Measurements from ENCODE around the gene MVK.

MVK gene

GRCh38 chr12:109535863-109536250 is 37.7 kb upstream of the MVK start:
- no peak for DNase-seq (ENCODE audit: extremely low spot score)
- ChIA-PET CTCF (no interaction called here), POLR2A (no interaction called here)
- TF ChIP-seq FOXA1 (IDR thresholded peaks at IDR 0.05) = no peak
- no peak for TF ChIP-seq HDGF (IDR thresholded peaks at IDR 0.05; ENCODE audit: borderline replicate concordance)
- no peak for TF ChIP-seq NFRKB (IDR thresholded peaks at IDR 0.05)
- no peak for TF ChIP-seq CTBP1 (IDR thresholded peaks at IDR 0.05; ENCODE audit: borderline replicate concordance)
- no peak for TF ChIP-seq L3MBTL2 (conservative IDR thresholded peaks at IDR 0.05)
- no peak for TF ChIP-seq BHLHE40 (IDR thresholded peaks at IDR 0.05; ENCODE audit: borderline replicate concordance)
- no peak for TF ChIP-seq SUZ12 (IDR thresholded peaks at IDR 0.05)

- no peak for TF ChIP-seq FOXA1 (IDR thresholded peaks at IDR 0.05)
- TF ChIP-seq ELF4 (IDR thresholded peaks at IDR 0.05) = no peak
- TF ChIP-seq TARDBP (IDR thresholded peaks at IDR 0.05) = no peak
- no peak for DNase-seq (ENCODE audit: extremely low spot score)
- ChIA-PET POLR2A (no interaction called here), CTCF (no interaction called here)
Observed at GRCh38 chr12:109537136-109537535, 36.5 kb upstream of the MVK start.

- CTCF ChIA-PET = interaction anchor here (0.6 kb wide), 1 partner anchor 226 kb away, joined by 3 read pairs; no protein-coding TSS in a partner anchor
- POLR2A ChIA-PET = no interaction called here
Observed at GRCh38 chr12:109538191-109538863, 35.3 kb upstream of the MVK start.

GRCh38 chr12:109539508-109539907 is 34.1 kb upstream of the MVK start:
- TF ChIP-seq HDGF (IDR thresholded peaks at IDR 0.05; ENCODE audit: borderline replicate concordance) (no peak), NFRKB (IDR thresholded peaks at IDR 0.05) (no peak), PKNOX1 (IDR thresholded peaks at IDR 0.05) (no peak), FOXM1 (IDR thresholded peaks at IDR 0.05; ENCODE audit: borderline replicate concordance) (no peak), ELF4 (IDR thresholded peaks at IDR 0.05) (no peak), SUZ12 (IDR thresholded peaks at IDR 0.05) (no peak), LEF1 (IDR thresholded peaks at IDR 0.05; ENCODE audit: borderline replicate concordance) (no peak)
- POLR2A ChIA-PET = no interaction called here
- CTCF ChIA-PET = no interaction called here
- no peak for DNase-seq (ENCODE audit: extremely low spot score)

More at GRCh38 chr12:109538191-109538863, 35.3 kb upstream of the MVK start:
- DNase-seq (ENCODE audit: extremely low spot score) = no peak
- TF ChIP-seq L3MBTL2 (conservative IDR thresholded peaks at IDR 0.05) (no peak), SUZ12 (IDR thresholded peaks at IDR 0.05) (no peak), FOXK2 (IDR thresholded peaks at IDR 0.05) (no peak), FOXM1 (IDR thresholded peaks at IDR 0.05; ENCODE audit: borderline replicate concordance) (no peak), NFRKB (IDR thresholded peaks at IDR 0.05) (no peak), PKNOX1 (IDR thresholded peaks at IDR 0.05) (no peak), ZNF384 (IDR thresholded peaks at IDR 0.05) (no peak), SP1 (IDR thresholded peaks at IDR 0.05) (no peak), LEF1 (IDR thresholded peaks at IDR 0.05; ENCODE audit: borderline replicate concordance) (no peak), ARNT (IDR thresholded peaks at IDR 0.05) (no peak), TARDBP (IDR thresholded peaks at IDR 0.05) (no peak), HDGF (IDR thresholded peaks at IDR 0.05; ENCODE audit: borderline replicate concordance) (no peak), CTBP1 (IDR thresholded peaks at IDR 0.05; ENCODE audit: borderline replicate concordance) (no peak), BHLHE40 (IDR thresholded peaks at IDR 0.05; ENCODE audit: borderline replicate concordance) (no peak), ELF4 (IDR thresholded peaks at IDR 0.05) (no peak), FOXA1 (IDR thresholded peaks at IDR 0.05) (no peak)

GRCh38 chr12:109540526-109541412 is 32.8 kb upstream of the MVK start:
- ChIA-PET CTCF (no interaction called here), POLR2A (interaction anchor here (0.7 to 1.5 kb wide), 2 partner anchors 11 to 33 kb away, joined by 3 read pairs; partner anchors contain the start of genes MMAB and MVK)
- TF ChIP-seq NFRKB (IDR thresholded peaks at IDR 0.05) (no peak), ELF4 (IDR thresholded peaks at IDR 0.05) (no peak), LEF1 (IDR thresholded peaks at IDR 0.05; ENCODE audit: borderline replicate concordance) (no peak), L3MBTL2 (conservative IDR thresholded peaks at IDR 0.05) (no peak), FOXK2 (IDR thresholded peaks at IDR 0.05) (no peak)
- DNase-seq (ENCODE audit: extremely low spot score) = no peak

- CTCF ChIA-PET = no interaction called here
Observed at GRCh38 chr12:109541413-109541726, 32.2 kb upstream of the MVK start.

More at GRCh38 chr12:109541413-109541726, 32.2 kb upstream of the MVK start:
- no peak for DNase-seq (ENCODE audit: extremely low spot score)
- TF ChIP-seq FOXK2 (IDR thresholded peaks at IDR 0.05) (no peak), LEF1 (IDR thresholded peaks at IDR 0.05; ENCODE audit: borderline replicate concordance) (no peak), FOXM1 (IDR thresholded peaks at IDR 0.05; ENCODE audit: borderline replicate concordance) (no peak), SP1 (IDR thresholded peaks at IDR 0.05) (no peak), HDGF (IDR thresholded peaks at IDR 0.05; ENCODE audit: borderline replicate concordance) (no peak), L3MBTL2 (conservative IDR thresholded peaks at IDR 0.05) (no peak), FOXA1 (IDR thresholded peaks at IDR 0.05) (no peak), CTBP1 (IDR thresholded peaks at IDR 0.05; ENCODE audit: borderline replicate concordance) (no peak), BHLHE40 (IDR thresholded peaks at IDR 0.05; ENCODE audit: borderline replicate concordance) (no peak), SUZ12 (IDR thresholded peaks at IDR 0.05) (no peak), NFRKB (IDR thresholded peaks at IDR 0.05) (no peak), PKNOX1 (IDR thresholded peaks at IDR 0.05) (no peak), ARNT (IDR thresholded peaks at IDR 0.05) (no peak), ZNF384 (IDR thresholded peaks at IDR 0.05) (no peak), ELF4 (IDR thresholded peaks at IDR 0.05) (no peak), TARDBP (IDR thresholded peaks at IDR 0.05) (no peak)
- POLR2A ChIA-PET = interaction anchor here (1.5 kb wide), 1 partner anchor 32 kb away, joined by 3 read pairs; the partner anchor contains the start of genes MMAB and MVK

All from HEK293T (cell line).